T-helper 2 cell treated with Interferon-gamma antibody and Interleukin-4, amounts not matched to agents 100 ng/mL and 5 ng/mL, for 36 hours (primary cell): Measurements from ENCODE around the gene FHIP2A. TPM values are rescaled to one million over a fixed set of nuclear protein-coding genes. Genes with fewer than 3 reads are reported as not detected.
"Not testable (repeated sequence)": the region's sequence is repeated elsewhere in the genome, so short reads cannot be mapped to it uniquely, and the experiment has no call there.

Experiments used
- intact Hi-C: fragments of 100-400 bp; cut with micrococcal nuclease; formaldehyde crosslinking; loops from one replicate; pipeline ENCODE4 v1.15.1; 2023
- total RNA-seq: library from RNA; stranded (reverse); gene quantifications from 2 replicates; pipeline ENCODE4 v1.2.3, GENCODE V29; 2022

The FHIP2A gene, protein sequence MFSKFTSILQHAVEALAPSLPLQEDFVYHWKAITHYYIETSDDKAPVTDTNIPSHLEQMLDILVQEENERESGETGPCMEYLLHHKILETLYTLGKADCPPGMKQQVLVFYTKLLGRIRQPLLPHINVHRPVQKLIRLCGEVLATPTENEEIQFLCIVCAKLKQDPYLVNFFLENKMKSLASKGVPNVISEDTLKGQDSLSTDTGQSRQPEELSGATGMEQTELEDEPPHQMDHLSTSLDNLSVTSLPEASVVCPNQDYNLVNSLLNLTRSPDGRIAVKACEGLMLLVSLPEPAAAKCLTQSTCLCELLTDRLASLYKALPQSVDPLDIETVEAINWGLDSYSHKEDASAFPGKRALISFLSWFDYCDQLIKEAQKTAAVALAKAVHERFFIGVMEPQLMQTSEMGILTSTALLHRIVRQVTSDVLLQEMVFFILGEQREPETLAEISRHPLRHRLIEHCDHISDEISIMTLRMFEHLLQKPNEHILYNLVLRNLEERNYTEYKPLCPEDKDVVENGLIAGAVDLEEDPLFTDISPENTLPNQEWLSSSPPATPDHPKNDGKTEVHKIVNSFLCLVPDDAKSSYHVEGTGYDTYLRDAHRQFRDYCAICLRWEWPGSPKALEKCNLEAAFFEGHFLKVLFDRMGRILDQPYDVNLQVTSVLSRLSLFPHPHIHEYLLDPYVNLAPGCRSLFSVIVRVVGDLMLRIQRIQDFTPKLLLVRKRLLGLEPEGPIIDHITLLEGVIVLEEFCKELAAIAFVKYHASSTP
- total RNA-seq = 33.3 and 35.3 TPM in 2 replicates

DNA sequence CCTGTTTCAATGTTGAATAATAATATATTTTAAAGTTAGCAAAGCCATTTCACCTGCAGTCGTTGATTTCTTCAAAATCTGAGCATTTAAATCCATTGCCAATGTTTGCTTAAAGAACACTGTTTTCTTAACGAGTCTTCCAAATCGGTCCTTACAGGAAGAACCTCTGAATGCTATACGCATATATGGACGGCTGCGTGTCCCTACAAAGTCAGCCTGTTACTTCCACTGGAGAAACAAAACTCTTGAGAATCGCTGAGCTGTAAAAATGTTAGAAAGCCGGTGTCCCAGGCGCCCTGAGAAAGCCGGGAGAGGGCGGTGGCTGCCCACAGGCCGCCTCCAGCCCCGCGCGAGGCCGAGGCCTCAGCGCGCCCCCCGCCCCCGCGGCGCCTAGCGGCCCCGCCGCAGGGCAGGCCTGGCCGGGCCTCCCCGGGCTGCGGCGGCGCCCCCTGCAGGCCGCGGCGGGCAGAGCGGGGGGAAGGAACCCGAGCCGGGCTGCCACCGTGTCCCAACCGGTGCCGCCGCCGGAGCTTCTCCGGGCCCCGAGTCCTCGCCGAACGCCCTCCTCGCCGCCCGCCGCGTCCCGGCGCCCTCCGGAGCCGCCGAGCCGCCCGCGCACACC, at the start of gene FHIP2A:
FHIP2A (plus strand) TSS at position 488 of the 622 bp plus-strand sequence. CDS start 299 bp downstream, outside the sequence.
- intact Hi-C loops = loop anchor here (1.0 to 10.0 kb wide), 7 partner anchors 10 to 271 kb away; partner anchors contain the start of gene TRUB1

DNA sequence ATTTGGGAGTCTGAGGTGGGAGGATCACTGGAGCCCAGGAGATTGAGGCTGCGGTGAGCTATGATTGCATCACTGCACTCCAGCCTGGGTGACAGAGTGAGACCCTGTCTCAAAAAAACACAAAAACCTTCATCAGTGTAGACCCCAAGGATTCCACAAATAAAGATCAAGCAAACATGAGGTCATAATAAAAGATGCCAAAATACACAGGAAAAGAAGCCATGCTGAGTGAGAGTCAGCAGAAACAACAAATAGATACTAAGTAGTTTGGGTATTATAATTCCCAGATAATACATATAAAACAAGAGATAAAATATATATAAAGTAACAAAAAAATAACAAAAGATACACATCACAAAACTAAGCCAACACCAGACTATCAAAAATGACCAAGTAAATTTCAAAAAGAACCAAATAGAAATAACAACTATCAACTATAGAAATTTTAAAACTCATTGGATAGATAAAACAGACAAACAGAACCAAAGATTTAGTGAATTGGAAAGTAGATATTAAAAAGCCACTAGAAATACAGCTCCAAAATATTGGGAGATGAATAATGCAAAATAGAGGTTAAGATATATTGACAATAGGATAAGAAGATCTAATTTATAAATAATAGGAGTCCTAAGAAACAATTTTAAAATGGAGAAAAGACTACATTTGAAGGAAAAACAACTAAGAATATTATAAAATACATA, 48.9 kb upstream of the FHIP2A start:
- intact Hi-C loops = no loop called here

DNA sequence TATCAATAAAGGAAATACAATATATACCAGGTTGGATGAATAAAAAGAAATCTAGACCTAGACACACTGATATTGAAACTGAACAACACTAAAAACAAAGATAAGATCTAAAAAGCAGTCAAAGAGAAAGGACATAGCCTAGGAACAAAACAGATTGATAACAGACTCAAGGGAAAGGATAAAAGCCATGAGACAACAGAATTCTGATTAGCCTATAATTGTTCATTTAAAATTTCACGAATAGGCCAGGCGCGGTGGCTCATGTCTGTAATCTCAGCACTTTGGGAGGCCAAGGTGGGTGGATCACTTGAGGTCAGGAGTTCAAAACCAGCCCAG, 48.4 kb upstream of the FHIP2A start:
- intact Hi-C loops = no loop called here

DNA sequence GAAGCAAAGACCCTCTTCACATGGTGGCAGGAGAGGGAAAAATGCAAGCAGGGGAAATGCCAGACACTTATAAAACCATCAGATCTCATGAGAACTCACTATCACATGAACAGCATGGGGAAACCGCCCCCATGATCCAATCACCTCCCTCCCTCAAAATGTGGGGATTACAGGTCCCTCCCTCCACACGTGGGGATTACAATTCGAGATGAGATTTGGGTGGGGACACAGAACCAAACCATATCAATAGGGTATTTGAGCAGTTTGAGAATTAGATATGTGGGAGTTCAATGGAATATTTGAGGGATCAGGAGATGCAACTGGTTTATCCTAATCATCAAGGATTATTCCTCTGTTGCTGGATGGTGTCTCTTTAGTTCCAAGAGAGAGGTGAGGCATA, 46.5 kb upstream of the FHIP2A start:
- intact Hi-C loops = not testable (repeated sequence)

DNA sequence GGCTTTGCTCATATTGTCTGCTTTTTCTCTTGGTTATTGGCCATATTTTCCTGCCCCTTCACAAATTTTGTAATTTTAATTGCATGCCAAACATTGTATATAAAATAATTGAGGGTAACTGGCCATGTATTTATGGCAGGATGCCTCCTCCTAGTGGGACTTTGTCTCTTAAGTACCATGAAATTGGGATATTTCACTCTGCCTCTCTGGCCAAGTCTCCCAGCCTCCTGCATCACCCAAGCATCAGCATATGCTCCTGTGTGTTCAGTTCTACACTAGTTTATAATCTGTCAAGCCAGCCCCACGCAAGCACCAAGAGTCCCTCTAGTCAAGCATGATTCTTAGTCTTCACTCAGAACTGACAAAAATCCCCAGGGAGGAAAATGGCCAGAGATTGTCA, 44.2 kb upstream of the FHIP2A start:
- intact Hi-C loops = no loop called here

DNA sequence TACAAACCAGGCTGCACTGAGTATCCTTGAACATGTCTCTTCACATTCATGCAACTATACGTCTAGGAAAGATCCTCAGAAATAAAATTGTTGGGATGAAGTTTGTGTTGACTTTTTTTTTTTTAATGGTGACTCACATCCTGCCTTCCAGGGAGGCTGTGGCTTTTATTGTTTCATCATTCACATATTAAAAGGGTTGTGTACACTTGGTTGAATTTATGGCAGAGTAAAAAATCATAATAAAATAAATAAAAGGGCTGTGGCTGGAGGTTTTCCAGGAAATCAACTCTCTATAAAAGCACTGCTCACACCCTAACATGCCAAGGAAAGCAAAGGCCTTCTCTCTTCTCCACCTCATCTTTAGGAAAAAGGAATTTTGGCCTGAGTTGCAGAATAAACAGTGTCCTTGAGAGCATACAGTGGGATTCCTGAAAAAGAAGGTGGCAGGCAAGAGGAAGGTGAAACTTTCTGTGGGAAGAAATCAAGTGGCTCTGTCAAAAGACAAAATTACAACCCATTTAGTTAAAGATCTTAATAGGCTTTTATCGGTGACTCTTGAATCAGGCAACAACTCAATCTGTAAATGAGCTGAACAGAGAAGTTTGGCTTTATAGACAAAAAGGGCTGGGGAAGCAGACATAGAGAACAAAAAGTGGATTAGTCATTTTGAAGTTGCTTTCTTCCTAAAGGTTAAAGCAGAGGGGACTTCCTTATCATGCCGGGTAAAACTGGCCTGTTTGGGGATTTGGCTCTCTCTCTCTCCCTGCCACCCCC, 41.6 kb upstream of the FHIP2A start:
- intact Hi-C loops = no loop called here

DNA sequence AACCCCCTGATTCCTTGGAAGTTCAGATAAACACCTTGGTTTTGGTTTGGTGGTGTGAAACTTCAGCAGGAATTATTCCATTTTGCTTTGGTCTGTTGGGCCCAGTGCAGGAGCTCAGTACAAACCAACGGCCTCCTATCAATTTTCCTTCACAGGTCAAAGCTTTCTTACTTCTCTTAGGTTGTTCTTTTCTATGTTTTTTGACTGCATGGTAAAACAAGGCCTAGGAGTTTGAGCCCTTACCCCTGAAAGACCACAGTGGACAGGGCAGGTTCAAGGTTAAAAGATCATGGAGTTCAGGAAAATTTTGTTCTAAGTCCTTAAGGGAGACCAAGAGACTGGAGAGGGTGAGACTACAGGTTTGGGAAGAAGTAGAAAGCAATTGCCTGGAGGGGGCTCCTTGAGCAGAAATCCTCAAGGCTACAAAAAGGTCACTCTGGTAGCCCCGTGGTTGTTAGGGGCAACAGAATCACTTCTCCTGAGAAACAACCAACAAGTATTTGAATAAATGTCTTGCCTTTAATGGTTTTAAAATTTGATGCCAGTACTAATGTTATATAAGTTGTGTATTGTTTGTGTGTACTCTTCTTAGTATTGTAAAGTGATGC, 40.9 kb upstream of the FHIP2A start:
- intact Hi-C loops = no loop called here

DNA sequence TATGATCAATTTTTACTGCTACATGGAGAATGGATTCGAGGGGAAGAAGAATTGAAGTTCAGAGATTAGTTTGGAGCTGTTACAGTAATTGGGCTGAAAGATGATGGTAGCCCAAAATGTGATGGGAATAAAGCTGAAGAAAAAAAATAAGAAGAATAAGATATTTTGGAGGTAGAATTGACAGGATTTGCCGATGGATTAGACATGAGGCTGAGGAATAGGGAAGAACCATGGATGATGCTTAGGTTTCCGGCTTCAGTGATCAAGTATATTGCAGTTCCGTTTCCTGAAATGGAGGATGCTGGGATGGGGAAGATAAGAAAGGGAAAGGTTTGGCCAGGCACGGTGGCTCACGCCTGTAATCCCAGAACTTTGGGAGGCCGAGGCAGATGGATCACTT, 38.9 kb upstream of the FHIP2A start:
- intact Hi-C loops = no loop called here

DNA sequence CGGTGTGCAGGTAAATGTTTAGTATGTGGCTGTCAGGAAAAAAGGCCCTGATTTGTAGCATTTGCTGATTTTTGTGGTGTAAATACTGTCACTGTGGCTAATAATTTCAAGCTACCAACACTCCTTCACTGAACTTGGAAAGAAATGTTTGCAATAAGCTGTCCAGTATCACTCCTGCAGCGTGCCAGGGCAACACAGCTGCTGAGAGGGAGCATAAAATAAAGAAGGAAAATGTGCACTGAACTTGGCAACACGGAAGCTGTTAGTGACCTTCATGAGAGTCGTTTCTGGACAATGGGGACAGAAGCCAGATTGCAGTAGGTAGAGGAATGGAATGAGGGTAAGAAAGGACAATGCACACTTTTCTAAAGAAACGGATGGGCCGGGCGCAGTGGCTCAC, 37.9 kb upstream of the FHIP2A start:
- intact Hi-C loops = no loop called here

DNA sequence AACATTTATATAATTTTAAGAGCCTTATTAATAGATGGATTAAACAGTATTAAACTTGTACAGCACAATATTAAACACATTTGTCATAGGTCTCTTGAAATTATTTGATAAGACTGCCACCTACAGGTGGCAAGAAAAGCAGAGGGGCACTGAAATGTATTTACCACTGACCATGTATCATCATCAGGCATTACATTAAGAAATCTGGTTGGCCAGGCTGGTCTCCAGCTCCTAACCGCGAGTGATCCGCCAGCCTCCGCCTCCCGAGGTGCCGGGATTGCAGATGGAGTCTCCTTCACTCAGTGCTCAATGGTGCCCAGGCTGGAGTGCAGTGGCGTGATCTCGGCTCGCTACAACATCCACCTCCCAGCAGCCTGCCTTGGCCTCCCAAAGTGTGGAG, 35.1 kb upstream of the FHIP2A start:
- intact Hi-C loops = loop anchor here (1.0 to 5.0 kb wide), 5 partner anchors 16 to 482 kb away; partner anchors contain the start of gene FHIP2A

DNA sequence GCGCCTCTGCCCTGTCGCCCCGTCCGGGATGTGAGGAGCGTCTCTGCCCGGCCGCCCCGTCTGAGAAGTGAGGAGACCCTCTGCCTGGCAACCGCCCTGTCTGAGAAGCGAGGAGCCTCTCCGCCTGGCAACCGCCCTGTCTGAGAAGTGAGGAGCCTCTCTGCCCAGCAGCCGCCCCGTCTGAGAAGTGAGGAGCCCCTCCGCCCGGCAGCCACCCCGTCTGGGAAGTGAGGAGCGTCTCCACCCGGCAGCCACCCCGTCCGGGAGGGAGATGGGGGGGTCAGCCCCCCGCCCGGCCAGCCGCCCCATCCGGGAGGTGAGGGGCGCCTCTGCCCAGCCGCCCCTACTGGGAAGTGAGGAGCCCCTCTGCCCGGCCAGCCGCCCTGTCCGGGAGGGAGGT, 34.4 kb upstream of the FHIP2A start:
- intact Hi-C loops = loop anchor here (2.0 to 5.0 kb wide), 3 partner anchors 16 to 316 kb away; partner anchors contain the start of gene FHIP2A

DNA sequence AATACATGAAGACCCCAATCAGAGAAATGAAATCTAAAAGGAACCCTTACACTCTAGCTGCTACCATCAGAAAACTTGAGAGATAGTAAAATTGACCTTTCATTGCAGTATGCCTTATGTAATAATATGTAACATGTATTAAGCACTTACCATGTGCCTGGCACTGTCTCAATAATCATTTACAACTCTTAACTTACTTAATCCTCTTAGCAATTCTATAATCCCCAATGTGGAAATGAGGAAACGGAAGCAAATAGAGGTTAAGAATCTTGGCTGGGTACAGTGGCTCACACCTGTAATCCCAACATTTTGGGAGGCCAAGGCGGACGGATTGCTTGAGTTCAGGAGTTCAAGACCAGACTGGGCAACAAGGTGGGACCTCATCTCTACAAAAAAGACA, 29.8 kb upstream of the FHIP2A start:
- intact Hi-C loops = no loop called here

DNA sequence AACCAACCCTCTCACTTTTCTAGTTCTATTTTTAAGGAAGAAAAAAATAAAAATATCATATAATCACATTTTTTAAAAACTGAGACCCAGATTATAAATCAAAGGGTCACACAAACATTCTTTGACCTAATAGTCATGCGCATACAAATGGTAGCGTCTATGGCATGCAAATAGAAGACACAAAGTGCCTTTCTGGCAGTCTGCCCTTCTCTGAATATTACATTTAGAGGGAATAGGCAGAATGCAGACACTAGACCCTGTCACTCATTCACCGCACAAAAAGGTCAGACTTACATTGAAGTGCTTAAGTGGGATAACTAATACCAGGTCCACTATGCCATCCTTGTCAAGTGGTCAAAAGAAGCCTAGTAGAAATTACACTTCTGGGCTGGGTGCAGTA, 26.5 kb upstream of the FHIP2A start:
- intact Hi-C loops = no loop called here

DNA sequence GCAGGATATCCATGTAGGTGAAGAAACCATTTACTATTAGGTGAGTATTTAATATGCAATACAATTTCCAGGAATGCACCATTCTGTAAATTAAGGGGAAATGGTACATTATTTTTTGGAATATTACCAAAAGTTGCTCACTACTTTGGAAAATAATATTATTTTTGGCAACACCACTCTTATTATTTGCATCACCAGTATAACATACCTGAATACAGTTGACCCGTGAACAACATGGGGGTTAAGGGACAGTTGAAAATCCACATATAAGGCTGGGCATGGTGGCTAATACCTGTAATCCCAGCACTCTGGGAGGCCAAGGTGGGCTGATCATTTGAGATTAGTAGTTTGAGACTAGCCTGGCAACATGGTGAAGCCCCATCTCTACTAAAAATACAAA, 21.2 kb upstream of the FHIP2A start:
- intact Hi-C loops = loop anchor here (2.0 to 10.0 kb wide), 2 partner anchors 186 to 260 kb away; no protein-coding TSS in a partner anchor

DNA sequence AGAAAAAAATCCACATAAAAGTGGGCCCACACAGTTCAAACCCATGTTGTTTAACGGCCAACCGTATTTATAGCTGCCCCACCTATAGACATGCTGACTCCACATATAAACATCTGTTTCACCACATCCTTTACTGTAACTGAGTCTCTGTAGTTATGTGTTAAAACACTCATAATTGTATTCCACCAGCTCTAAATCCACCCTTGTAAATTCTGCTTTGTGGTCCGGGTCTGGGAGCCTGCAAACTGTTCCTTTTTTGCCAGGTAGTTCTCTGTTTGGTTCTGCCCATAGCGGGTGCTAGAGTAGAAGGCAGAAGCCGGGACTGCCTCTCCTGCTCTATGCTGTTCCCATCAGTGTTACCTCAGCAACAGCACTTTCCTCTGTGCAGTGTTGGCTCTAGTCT, 20.2 kb upstream of the FHIP2A start:
- intact Hi-C loops = loop anchor here (1.0 to 10.0 kb wide), 6 partner anchors 10 to 275 kb away; partner anchors contain the start of gene FHIP2A

DNA sequence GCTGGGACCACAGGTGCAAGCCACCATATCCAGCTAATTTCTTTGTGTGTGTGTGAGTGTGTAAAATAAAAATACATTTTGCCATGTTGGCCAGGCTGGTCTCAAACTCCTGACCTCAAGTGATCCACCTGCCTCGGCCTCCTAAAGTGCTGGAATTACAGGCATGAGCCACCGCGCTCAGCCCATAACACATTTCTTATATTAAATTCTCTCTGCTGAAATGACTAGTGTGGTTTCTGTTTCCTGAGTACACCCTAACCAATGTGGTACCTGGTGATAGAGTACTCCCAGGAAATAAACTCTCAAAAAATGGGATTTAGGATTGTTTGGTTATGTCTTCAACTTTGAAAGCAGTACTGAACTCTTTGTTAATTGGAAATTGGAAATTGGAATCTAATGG, 19.4 kb upstream of the FHIP2A start:
- intact Hi-C loops = loop anchor here (10.0 kb wide), 1 partner anchor 187 kb away; no protein-coding TSS in a partner anchor

DNA sequence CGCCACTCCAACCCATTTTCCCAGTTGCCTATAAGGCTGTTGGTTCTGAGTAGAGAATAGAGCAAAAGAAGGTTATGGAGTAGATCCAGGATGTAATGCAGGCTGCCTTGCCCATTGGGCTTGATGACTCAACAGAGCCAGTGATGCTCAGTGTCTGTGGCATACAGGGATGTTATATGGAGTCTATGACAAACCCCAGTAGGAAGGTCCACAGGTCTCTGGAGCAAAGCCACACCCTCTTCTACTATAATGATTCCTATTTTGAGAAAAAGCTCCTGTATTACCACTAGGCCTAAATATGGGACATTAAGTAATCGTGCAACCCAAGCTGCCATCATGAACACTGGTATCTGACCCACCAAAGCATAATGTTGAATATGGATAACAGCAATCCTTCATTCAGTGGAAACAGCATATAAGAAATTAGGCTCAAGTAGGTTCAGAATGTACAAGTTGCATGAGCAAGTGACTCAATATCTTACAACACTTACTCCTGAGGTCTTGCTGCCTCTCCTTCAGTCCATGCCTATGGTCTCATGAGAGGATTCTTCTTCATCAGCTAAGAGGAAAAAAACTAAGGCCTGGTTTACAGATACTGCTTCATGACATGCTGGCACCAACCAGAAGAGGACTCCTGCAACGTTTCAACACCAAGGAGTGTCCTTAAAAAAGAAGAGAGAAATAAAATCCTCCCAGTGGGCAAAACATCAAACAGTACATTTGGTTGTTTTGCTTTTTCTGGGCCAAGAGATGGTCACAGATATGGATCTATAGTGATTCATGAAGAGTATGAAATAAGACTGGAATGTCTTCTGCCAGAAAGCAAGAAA, 14.8 kb upstream of the FHIP2A start:
- intact Hi-C loops = loop anchor here (10.0 kb wide), 1 partner anchor 192 kb away; no protein-coding TSS in a partner anchor

DNA sequence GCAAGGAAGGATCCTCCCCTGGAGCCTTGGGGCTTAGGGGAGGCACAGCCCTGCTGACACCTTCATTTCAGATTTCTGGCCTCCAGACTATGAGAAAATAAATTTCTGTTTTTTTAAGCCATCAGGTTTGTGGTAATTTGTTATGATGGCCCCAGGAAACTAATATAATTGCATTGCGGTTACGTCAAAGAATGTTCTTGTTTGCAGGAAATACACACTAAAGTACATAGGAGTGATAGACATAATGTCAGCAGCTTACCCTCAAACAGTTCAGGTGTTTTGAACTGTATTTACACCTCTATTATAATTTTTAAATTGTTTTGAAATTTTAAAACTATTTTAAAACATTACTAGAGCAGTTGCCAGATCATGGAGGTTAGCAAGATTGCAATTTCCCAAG, 12.6 kb upstream of the FHIP2A start:
- intact Hi-C loops = loop anchor here (10.0 kb wide), 1 partner anchor 194 kb away; no protein-coding TSS in a partner anchor

DNA sequence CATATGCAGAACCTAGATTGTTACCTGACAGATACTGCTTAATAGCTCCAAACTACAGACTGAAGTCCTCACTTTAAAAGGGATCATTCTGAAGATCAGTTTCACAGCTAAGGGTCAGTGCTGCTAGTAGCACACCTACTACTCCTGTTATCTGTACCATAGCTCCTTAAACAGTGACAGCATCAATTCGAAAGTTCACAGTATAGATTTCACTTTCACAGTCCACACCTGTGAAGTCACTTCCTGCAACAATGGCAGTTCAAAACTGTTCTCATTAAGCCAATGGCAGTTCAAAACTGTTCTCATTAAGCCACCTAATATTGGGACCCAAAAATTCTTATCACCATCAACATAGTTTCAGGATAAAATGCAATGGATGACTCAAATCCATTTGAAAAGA, 10.7 kb upstream of the FHIP2A start:
- intact Hi-C loops = loop anchor here (1.0 kb wide), 2 partner anchors 10 kb away; partner anchors contain the start of gene FHIP2A
